ENCODE results near the gene DLG4. TPM values are rescaled to one million over a fixed set of nuclear protein-coding genes. Genes with fewer than 3 reads are reported as not detected.

DLG4 gene
- total RNA-seq, 2 donors from 2014 or later = 35.1 to 68.5 TPM

DNA sequence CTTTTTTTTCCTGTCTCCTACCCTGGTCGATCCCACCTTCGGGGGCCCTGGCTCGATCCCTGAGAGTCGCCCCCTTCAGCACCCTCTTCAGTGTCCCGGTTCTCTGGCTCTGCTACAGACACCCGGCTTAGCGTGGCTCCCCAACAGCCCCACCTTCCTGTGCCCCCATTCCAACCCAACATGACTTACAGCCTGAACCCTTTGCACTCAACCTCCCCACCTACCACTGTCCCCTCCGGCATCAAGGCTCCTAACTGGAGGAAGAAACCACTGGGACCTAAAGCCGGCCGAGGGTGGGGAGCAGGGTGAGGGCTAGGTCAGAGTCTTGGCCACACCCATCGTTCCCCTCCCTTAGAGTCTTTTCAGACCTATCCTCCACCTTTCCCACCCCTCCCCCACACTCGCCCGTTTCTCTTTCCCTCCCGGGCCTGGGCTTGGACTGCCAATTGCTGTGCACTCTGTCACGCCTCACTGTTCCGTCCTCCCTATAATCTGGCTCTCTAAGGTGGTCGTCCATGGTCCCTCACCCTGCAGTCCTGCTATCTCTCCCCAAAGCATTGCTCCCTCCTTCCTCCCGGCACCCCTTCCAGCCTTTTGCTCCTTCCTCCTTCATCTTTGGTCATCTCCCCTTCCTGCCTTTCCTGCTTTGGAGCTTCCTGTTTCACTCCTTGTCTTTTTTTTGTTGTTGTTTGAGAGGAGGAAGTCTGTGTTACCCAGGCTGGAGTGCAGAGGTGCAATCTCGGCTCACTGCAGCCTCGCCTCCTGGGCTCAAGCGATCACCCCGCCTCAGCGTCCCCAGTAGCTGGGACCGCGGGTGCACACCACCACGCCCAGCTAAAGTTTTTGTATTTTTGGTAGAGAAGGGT, 43.5 kb upstream of the DLG4 start:
- Histone ChIP-seq H3K27me3 (ENCODE audit: control insufficient read depth, insufficient read depth, low read length, poor library complexity, severe bottlenecking) (peaks cover 36% of the 10 kb centered on the region), H3K4me3 (ENCODE audit: low read length) (peak overlapping the region; percentile 73), H3K9me3 (ENCODE audit: control insufficient read depth, low read length) (no peaks in the 10 kb centered on the region), H3K36me3 (ENCODE audit: control insufficient read depth, insufficient read depth, low read length) (peaks cover 14% of the 10 kb centered on the region), H3K27ac (ENCODE audit: low read depth, low read length) (no peak overlapping the region), H3K9ac (ENCODE audit: extremely low read depth, low read length, poor library complexity, severe bottlenecking) (peak overlapping the region; percentile 4), H3K4me1 (ENCODE audit: control insufficient read depth, insufficient read depth, low read length) (no peaks in the 10 kb centered on the region)
- Mint-ChIP-seq H3K4me1 (peaks cover 12% of the 10 kb centered on the region), H3K36me3 (ENCODE audit: low read depth) (peaks cover 14% of the 10 kb centered on the region), H3K27me3 (ENCODE audit: insufficient read depth) (no peaks in the 10 kb centered on the region), H3K9me3 (no peaks in the 10 kb centered on the region), H3K4me3 (peak overlapping the region; percentile 98), H3K27ac (peak overlapping the region; percentile 95)
- DNase-seq = peak; percentile 98
- TF ChIP-seq, protein P1, sequence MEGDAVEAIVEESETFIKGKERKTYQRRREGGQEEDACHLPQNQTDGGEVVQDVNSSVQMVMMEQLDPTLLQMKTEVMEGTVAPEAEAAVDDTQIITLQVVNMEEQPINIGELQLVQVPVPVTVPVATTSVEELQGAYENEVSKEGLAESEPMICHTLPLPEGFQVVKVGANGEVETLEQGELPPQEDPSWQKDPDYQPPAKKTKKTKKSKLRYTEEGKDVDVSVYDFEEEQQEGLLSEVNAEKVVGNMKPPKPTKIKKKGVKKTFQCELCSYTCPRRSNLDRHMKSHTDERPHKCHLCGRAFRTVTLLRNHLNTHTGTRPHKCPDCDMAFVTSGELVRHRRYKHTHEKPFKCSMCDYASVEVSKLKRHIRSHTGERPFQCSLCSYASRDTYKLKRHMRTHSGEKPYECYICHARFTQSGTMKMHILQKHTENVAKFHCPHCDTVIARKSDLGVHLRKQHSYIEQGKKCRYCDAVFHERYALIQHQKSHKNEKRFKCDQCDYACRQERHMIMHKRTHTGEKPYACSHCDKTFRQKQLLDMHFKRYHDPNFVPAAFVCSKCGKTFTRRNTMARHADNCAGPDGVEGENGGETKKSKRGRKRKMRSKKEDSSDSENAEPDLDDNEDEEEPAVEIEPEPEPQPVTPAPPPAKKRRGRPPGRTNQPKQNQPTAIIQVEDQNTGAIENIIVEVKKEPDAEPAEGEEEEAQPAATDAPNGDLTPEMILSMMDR (conservative IDR thresholded peaks at IDR 0.05) = no peak
- 20 to 33% methylated on average over 14 to 23 of the region's 26 CpGs for WGBS, 2 experiments (ENCODE audit: insufficient coverage in 1 of 2, insufficient read length in 1 of 2)

DNA sequence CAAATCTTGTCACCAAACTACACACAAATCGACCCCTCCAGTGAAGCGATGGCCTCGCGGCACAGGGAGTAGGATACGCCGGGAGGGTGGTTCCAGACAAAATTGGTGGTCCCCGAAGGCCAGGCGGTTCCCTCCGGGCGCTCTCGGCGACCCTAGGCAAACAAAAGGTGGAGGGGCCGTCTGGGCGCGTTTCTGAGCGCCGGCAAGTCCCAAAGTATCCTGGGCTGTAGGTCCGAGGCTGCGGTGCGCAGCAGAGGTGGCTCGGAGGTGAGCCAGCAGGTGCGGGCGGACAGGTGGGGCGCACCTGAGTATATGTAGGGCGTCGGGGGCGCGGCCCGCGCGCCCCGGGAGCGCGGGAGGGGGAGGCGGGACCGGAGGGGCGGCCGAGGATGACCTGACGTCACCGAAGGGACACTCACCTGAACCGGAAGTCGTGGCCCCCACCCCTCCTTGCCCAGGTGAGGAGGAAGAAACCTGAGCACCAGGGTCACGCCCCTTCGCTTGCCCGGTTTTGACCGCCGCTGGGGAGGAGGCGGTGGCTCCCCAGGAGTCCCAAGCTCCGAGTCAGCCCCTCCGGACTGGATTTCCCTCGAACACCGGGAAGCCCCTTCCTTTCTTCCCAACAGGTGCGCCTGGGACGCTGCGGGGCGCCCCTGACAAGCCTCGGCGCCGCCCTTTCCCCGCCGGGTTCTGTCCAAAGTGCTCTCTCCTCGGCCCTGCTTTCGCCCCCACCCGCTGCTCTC, 42.7 kb upstream of the DLG4 start, which contains the start of gene CLDN7:
Gene CLDN7, minus strand, starts transcription at position 287 of the 743 bp plus-strand sequence. CDS start 435 bp downstream, outside the sequence.
- H3K9me3 Mint-ChIP-seq = no peaks in the 10 kb centered on the region
- peak; percentile 99 for DNase-seq
- peaks cover 14% of the 10 kb centered on the region for H3K36me3 ChIP-seq (ENCODE audit: control insufficient read depth, insufficient read depth, low read length)
- H3K4me1 ChIP-seq (ENCODE audit: control insufficient read depth, insufficient read depth, low read length) = no peaks in the 10 kb centered on the region
- TF ChIP-seq, protein P1 (conservative IDR thresholded peaks at IDR 0.05) = peak; percentile 59
- peaks cover 15% of the 10 kb centered on the region for H3K36me3 Mint-ChIP-seq (ENCODE audit: low read depth)
- no peak within 1 kb of the TSS for H3K27ac ChIP-seq (ENCODE audit: low read depth, low read length)
- peak within 1 kb of the TSS; percentile 98 for H3K4me3 Mint-ChIP-seq
- WGBS, 2 experiments (ENCODE audit: insufficient coverage in 1 of 2, insufficient read length in 1 of 2) = 4 to 5% methylated on average over 26 to 64 of the region's 64 CpGs
- peak within 1 kb of the TSS; percentile 97 for H3K27ac Mint-ChIP-seq
- no peaks in the 10 kb centered on the region for H3K27me3 Mint-ChIP-seq (ENCODE audit: insufficient read depth)
- H3K9ac ChIP-seq (ENCODE audit: extremely low read depth, low read length, poor library complexity, severe bottlenecking) = peak within 1 kb of the TSS; percentile 68
- peaks cover 36% of the 10 kb centered on the region for H3K27me3 ChIP-seq (ENCODE audit: control insufficient read depth, insufficient read depth, low read length, poor library complexity, severe bottlenecking)
- no peaks in the 10 kb centered on the region for H3K9me3 ChIP-seq (ENCODE audit: control insufficient read depth, low read length)
- peak within 1 kb of the TSS; percentile 73 for H3K4me3 ChIP-seq (ENCODE audit: low read length)
- peaks cover 12% of the 10 kb centered on the region for H3K4me1 Mint-ChIP-seq

DNA sequence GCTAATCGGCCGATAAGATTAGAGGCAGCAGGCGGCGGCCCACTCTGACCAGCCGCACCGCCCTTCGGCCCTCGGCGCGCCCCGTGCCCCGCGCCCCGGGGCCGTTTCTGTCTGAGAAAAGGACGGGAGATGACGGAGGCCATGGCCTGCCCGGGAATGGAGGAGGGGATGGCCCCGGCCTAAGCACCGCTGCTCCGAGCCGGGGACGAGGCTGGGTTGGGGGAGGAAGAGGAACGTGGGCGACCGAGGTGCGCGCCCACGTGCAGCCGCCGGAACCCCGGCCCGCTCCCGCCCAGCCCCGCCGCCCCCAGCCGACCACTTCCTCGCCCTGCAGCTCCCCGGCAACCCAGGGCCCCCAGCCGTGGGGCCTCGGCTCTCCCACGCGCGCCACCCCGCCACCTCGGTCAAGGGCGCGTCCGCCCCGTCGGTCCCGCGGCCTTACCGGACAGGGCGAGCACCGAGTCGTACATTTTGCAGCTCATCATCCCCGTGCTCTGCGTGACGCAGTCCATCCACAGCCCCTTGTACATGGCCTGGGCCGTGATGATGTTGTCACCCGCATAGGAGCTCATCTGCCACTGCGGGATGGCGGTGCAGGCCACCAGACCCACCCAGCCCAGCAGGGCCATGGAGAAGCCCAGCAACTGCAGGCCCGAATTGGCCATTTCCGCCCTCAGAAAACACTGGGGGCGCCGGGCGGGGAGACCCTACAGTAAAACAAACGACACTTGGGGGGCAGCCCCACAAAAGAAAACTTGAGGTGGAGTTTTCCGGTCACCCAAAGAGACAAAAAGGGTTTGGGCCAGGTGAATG, 41.9 kb upstream of the DLG4 start:
- Mint-ChIP-seq H3K27me3 (ENCODE audit: insufficient read depth) (no peaks in the 10 kb centered on the region), H3K9me3 (no peaks in the 10 kb centered on the region), H3K27ac (peak overlapping the region; percentile 97), H3K4me3 (peak overlapping the region; percentile 98), H3K36me3 (ENCODE audit: low read depth) (peaks cover 21% of the 10 kb centered on the region), H3K4me1 (peaks cover 12% of the 10 kb centered on the region)
- Histone ChIP-seq H3K36me3 (ENCODE audit: control insufficient read depth, insufficient read depth, low read length) (peaks cover 17% of the 10 kb centered on the region), H3K9me3 (ENCODE audit: control insufficient read depth, low read length) (no peaks in the 10 kb centered on the region), H3K4me1 (ENCODE audit: control insufficient read depth, insufficient read depth, low read length) (no peaks in the 10 kb centered on the region), H3K27ac (ENCODE audit: low read depth, low read length) (no peak overlapping the region), H3K4me3 (ENCODE audit: low read length) (peak overlapping the region; percentile 73), H3K27me3 (ENCODE audit: control insufficient read depth, insufficient read depth, low read length, poor library complexity, severe bottlenecking) (peaks cover 36% of the 10 kb centered on the region), H3K9ac (ENCODE audit: extremely low read depth, low read length, poor library complexity, severe bottlenecking) (peak overlapping the region; percentile 68)
- TF ChIP-seq, protein P1 (conservative IDR thresholded peaks at IDR 0.05) = no peak
- DNase-seq = peak; percentile 79
- 10 to 27% methylated on average over 21 to 71 of the region's 71 CpGs for WGBS, 2 experiments (ENCODE audit: insufficient coverage in 1 of 2, insufficient read length in 1 of 2)

All from endodermal cell (in vitro differentiated cells).